Gastrocnemius medialis (tissue), 4 donors: ENCODE measurements around the gene CUEDC2. TPM values are rescaled to one million over a fixed set of nuclear protein-coding genes. Genes with fewer than 3 reads are reported as not detected.

ENCODE experiments used
- ATAC-seq, 2 donors: fragments of 150-250 bp; one replicate each; pipeline ENCODE4 v1.9.1; 2016
- DNase-seq, 2 donors: peaks; one replicate each; pipeline ENCODE4 v3.0.0-alpha.2; 2019
- H3K27ac ChIP-seq, 4 donors: fragments of 200-600 bp; sonication (generic); 1 replicate in 1 of 4; 2 replicates in 3 of 4; pipeline ENCODE4 v1.5.1; 2016 to 2018; ENCODE audit warnings: mild to moderate bottlenecking in 2 of 4, moderate library complexity in 1 of 4
- H3K27me3 ChIP-seq, 3 donors: fragments of 200-600 bp; sonication (generic) in 2 of 3; 1 replicate in 1 of 3; 2 replicates in 2 of 3; pipeline versions ENCODE4 v1.5.1 to v1.6.0; 2016 to 2019; ENCODE audit warnings: mild to moderate bottlenecking in 1 of 3, moderate library complexity in 1 of 3
- H3K36me3 ChIP-seq, 2 donors: fragments of 200-600 bp; sonication (generic) in 1 of 2; one replicate each; pipeline ENCODE4 v1.5.1; 2017 to 2018
- H3K4me1 ChIP-seq, 2 donors: fragments of 200-600 bp; sonication (generic) in 1 of 2; one replicate each; pipeline ENCODE4 v1.5.1; 2016 to 2017; ENCODE audit warnings: mild to moderate bottlenecking in 2 of 2
- H3K4me3 ChIP-seq, 4 donors: fragments of 200-600 bp; sonication (generic) in 3 of 4; 1 replicate in 1 of 4; 2 replicates in 3 of 4; pipeline ENCODE4 v1.5.1; 2016 to 2019; ENCODE audit warnings: mild to moderate bottlenecking in 2 of 4
- H3K9me3 ChIP-seq, 3 donors: fragments of 200-600 bp; sonication (generic) in 2 of 3; 1 replicate in 1 of 3; 2 replicates in 2 of 3; pipeline ENCODE4 v1.5.1; 2016 to 2019
- POLR2A ChIP-seq, 2 donors: fragments of 450-650 bp; IDR thresholded peaks; one replicate each; pipeline ENCODE4 v1.6.1; 2017; ENCODE audit warnings: antibody characterized with exemption in 2 of 2, mild to moderate bottlenecking in 2 of 2, moderate library complexity in 2 of 2
- in situ Hi-C, 4 donors: fragments of 200-750 bp; cut with MboI; loops; one replicate each; pipeline versions ENCODE4 v1.15.0 to v1.8.0; 2017; ENCODE audit warnings: low sequenced_read_pairs in 4 of 4
- intact Hi-C: fragments of 100-400 bp; cut with DNase I; formaldehyde crosslinking; loops from one replicate; pipeline ENCODE4 v1.15.1; 2023; ENCODE audit warnings: low total_unique reads
- total RNA-seq, 4 donors: library from RNA; depleted of rRNA; stranded (reverse); fragments of >200 nt; gene quantifications; one replicate each; pipeline versions ENCODE4 v1.1.0 to v1.2.3, GENCODE V29; 2016
- TF ChIP-seq, protein P1 (sequence below), 5 experiments: fragments of 450-650 bp in 3 of 5; fragments of 200-600 bp in 2 of 5; sonication (generic) in 2 of 5; IDR thresholded peaks in 4 of 5; conservative IDR thresholded peaks in 1 of 5; 1 replicate in 4 of 5; 2 replicates in 1 of 5; pipeline ENCODE4 v1.5.1; 2016 to 2019; ENCODE audit warnings: antibody characterized with exemption in 5 of 5, mild to moderate bottlenecking in 3 of 5, moderate library complexity in 3 of 5

CUEDC2 gene
- total RNA-seq, 4 donors from 2014 or later: 51.6 to 83.1 (median 70.2) TPM

GRCh38 chr10:102411341-102412255 lies 20.8 kb downstream of the CUEDC2 start:
- Histone ChIP-seq H3K36me3 (no peaks in the 10 kb centered on the region), H3K4me3 (no peak overlapping the region), H3K9me3 (no peaks in the 10 kb centered on the region), H3K4me1 (no peaks in the 10 kb centered on the region), H3K27ac (no peak overlapping the region), H3K27me3 (peaks cover 70 to 89% (median 79%) of the 10 kb centered on the region in 3 donors)
- DNase-seq (no peak), ATAC-seq (no peak)
- TF ChIP-seq, protein P1, sequence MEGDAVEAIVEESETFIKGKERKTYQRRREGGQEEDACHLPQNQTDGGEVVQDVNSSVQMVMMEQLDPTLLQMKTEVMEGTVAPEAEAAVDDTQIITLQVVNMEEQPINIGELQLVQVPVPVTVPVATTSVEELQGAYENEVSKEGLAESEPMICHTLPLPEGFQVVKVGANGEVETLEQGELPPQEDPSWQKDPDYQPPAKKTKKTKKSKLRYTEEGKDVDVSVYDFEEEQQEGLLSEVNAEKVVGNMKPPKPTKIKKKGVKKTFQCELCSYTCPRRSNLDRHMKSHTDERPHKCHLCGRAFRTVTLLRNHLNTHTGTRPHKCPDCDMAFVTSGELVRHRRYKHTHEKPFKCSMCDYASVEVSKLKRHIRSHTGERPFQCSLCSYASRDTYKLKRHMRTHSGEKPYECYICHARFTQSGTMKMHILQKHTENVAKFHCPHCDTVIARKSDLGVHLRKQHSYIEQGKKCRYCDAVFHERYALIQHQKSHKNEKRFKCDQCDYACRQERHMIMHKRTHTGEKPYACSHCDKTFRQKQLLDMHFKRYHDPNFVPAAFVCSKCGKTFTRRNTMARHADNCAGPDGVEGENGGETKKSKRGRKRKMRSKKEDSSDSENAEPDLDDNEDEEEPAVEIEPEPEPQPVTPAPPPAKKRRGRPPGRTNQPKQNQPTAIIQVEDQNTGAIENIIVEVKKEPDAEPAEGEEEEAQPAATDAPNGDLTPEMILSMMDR (IDR thresholded peaks at IDR 0.05 in 4 of 5, conservative IDR thresholded peaks at IDR 0.05 in 1 of 5): no peak
- TF ChIP-seq POLR2A (IDR thresholded peaks at IDR 0.05): no peak
- intact Hi-C loops (no loop called here), in situ Hi-C loops (no loop called here)

DNA sequence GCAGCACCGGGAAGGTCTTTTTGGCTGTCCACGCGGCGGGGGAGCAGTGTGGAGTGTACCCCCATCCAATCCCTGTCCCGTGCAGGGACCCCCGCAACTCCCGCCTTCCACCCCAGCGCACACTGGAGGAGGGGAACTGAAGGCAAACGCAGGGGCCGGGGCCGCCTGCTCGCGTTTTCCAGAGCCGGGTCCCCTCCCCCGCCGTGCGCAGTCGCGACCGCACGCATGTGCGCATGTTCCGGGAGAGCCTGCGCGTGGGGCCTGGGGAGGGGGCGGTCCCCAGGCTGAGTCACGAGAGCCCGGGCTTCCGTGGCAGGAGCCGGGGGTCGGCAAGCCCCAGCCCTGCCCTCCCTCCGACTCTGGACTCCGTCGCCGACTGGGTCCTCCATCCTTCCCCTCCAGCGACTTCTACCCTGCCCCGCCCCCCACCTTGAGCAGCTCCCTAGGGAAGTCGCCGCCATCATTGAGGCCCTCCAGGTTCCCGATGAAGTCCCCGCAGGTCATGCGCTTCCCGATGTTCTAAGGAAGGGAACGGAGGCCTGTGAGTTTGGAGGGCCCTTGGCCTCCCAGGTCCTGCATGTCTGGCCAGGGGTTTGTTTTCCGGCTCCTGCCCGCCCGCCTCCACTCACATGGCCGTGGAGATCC lies 21.8 kb downstream of the CUEDC2 start:
- intact Hi-C loops (no loop called here), in situ Hi-C loops (no loop called here)
- H3K4me3 ChIP-seq: peak overlapping the region in 1 of 4 donors; percentile 8
- no peak for ATAC-seq
- no peaks in the 10 kb centered on the region for H3K9me3 ChIP-seq
- no peak overlapping the region for H3K27ac ChIP-seq
- H3K36me3 ChIP-seq: no peaks in the 10 kb centered on the region
- no peak for TF ChIP-seq POLR2A (IDR thresholded peaks at IDR 0.05)
- TF ChIP-seq, protein P1 (IDR thresholded peaks at IDR 0.05 in 4 of 5, conservative IDR thresholded peaks at IDR 0.05 in 1 of 5): no peak
- H3K27me3 ChIP-seq: peaks cover 62 to 79% (median 69%) of the 10 kb centered on the region in 3 donors
- H3K4me1 ChIP-seq: no peaks in the 10 kb centered on the region
- DNase-seq: no peak

DNA sequence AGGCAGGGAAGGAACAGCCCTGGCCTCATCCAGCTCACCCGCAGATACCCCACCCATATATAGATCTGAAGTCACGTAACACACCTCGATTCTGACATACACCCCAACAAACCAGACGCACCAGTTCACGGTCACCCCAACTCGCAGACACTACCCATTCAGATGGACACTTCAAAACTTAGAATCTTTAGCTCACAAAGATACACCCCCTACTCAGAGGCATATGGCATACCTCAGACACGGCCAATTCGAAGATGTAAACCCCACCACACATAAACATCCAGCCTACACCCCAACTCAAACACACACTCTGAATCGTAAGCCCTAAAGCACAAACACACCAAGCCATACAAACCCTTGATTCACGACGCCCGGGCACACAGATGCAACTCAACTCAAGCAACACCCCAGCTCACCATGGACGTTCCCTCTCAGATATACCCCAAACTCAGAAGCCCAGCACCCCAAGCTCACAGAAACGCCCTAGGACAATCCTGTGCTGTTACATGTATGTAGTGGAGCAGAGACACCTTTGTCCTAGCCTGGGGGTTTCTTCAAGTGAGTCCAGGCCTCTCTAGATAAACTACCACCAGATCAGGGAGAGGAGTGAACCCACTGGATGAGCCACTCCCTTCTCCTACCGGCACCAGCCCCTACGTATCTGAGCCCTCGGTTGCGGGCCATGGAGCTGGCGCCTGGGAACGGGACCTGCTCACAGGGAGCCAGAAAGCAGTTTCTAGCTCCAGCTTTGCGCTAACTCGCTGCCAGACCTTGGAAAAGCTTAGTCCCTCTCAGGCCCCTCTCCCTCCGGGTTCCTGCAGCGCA lies 22.6 kb downstream of the CUEDC2 start:
- TF ChIP-seq, protein P1 (IDR thresholded peaks at IDR 0.05 in 4 of 5, conservative IDR thresholded peaks at IDR 0.05 in 1 of 5): no peak
- TF ChIP-seq POLR2A (IDR thresholded peaks at IDR 0.05): no peak
- in situ Hi-C loops: no loop called here
- Histone ChIP-seq H3K4me1 (no peaks in the 10 kb centered on the region), H3K27me3 (peaks cover 59 to 72% (median 65%) of the 10 kb centered on the region in 3 donors), H3K36me3 (no peaks in the 10 kb centered on the region), H3K4me3 (peak overlapping the region in 1 of 4 donors; percentile 13), H3K27ac (no peak overlapping the region), H3K9me3 (no peaks in the 10 kb centered on the region)
- ATAC-seq: no peak
- intact Hi-C loops: no loop called here
- DNase-seq: no peak

DNA sequence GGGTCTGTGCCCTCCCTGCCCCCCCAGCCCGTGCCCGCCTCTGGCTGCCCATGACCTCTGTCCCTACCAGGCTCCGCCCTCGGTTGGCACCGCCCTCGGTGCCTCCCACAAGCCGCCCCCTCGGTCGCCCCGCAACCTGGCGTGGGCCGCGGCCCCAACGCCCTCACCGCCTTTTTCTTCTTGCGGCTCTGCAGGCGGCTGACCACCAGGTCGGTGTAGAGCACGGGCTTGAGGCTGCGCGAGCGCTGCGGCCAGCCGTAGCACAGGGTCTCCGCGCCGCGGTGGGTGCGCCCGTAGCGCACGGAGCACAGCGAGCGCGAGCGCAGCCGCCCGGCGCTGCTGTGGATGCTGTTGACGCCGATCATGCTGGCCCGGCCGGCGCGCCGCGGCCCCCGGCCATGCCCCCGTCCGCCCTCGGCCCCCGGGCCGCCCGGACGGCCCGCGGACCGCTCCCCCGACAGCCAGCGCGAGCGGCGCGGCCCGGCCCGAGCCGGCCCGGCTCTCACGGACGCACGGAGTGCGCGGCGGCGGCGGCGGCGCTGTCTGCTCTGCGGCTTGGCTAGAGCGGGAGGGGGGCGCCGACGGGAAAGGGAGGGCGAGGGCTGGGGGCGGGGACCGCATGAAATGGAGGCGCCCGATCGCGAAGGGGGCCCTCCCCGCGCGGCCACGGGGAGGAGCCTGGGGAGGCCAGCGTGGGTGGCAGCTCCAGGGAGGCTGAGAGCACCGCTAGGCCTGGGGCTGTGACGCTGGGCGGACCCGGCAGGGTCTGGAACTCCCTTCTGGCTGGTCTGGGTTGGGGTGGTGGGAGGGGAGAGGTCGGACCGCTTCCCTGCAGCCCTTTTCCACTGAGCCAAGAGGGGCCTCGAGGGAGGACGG lies 23.4 kb downstream of the CUEDC2 start:
- Histone ChIP-seq H3K4me3 (peak overlapping the region in 3 of 4 donors; percentile 22 to 47 (median 30)), H3K36me3 (no peaks in the 10 kb centered on the region), H3K9me3 (no peaks in the 10 kb centered on the region), H3K27ac (no peak overlapping the region), H3K4me1 (no peaks in the 10 kb centered on the region), H3K27me3 (peaks cover 53 to 64% (median 57%) of the 10 kb centered on the region in 3 donors)
- DNase-seq: no peak
- TF ChIP-seq POLR2A (IDR thresholded peaks at IDR 0.05): no peak
- TF ChIP-seq, protein P1 (IDR thresholded peaks at IDR 0.05 in 4 of 5, conservative IDR thresholded peaks at IDR 0.05 in 1 of 5): no peak
- no peak for ATAC-seq
- intact Hi-C loops: no loop called here
- in situ Hi-C loops: no loop called here
